Neural progenitor cell (in vitro differentiated cells): ENCODE measurements around the gene H1-8.

Experiments used
- EZH2phosphoT487 ChIP-seq: fragments of 200-600 bp; sonication (generic); IDR thresholded peaks from 2 replicates; pipeline ENCODE4 v1.6.1; 2017; ENCODE audit warnings: antibody characterized with exemption
- TF ChIP-seq, protein P1 (sequence below): fragments of 200-600 bp; sonication (generic); IDR thresholded peaks from 2 replicates; pipeline ENCODE4 v1.5.1; 2017; ENCODE audit warnings: antibody characterized with exemption, mild to moderate bottlenecking

DNA sequence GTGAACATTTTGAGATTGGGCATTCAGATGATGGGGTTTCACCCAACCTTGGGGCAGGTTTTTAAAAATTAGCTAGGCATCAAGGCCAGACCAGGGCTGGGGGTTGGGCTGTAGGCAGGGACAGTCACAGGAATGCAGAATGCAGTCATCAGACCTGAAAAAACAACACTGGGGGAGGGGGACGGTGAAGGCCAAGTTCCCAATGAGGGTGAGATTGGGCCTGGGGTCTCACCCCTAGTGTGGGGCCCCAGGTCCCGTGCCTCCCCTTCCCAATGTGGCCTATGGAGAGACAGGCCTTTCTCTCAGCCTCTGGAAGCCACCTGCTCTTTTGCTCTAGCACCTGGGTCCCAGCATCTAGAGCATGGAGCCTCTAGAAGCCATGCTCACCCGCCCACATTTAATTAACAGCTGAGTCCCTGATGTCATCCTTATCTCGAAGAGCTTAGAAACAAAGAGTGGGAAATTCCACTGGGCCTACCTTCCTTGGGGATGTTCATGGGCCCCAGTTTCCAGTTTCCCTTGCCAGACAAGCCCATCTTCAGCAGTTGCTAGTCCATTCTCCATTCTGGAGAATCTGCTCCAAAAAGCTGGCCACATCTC is 8.4 kb upstream of the H1-8 start:
- TF ChIP-seq, protein P1, sequence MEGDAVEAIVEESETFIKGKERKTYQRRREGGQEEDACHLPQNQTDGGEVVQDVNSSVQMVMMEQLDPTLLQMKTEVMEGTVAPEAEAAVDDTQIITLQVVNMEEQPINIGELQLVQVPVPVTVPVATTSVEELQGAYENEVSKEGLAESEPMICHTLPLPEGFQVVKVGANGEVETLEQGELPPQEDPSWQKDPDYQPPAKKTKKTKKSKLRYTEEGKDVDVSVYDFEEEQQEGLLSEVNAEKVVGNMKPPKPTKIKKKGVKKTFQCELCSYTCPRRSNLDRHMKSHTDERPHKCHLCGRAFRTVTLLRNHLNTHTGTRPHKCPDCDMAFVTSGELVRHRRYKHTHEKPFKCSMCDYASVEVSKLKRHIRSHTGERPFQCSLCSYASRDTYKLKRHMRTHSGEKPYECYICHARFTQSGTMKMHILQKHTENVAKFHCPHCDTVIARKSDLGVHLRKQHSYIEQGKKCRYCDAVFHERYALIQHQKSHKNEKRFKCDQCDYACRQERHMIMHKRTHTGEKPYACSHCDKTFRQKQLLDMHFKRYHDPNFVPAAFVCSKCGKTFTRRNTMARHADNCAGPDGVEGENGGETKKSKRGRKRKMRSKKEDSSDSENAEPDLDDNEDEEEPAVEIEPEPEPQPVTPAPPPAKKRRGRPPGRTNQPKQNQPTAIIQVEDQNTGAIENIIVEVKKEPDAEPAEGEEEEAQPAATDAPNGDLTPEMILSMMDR = no peak
- TF ChIP-seq EZH2phosphoT487 = no peak
